NCI-H1436 treated with DMSO at 0.1 percent for 48 hours (cell line): ENCODE results near the gene CACNA1S.

ENCODE experiments used
- DNase-seq: peaks from one replicate; lab custom pipeline; 2025; lab: John Stamatoyannopoulos, UW

The CACNA1S gene

GRCh38 chr1:201115390-201115937 is 3.2 kb upstream of the CACNA1S start:
- DNase-seq, result no peak

- DNase-seq, result peak; percentile 83
Measured at GRCh38 chr1:201114245-201115131, 2.3 kb upstream of the CACNA1S start.

GRCh38 chr1:201113451-201114244 is 1.4 kb upstream of the CACNA1S start:
- no peak for DNase-seq

GRCh38 chr1:201112926-201113325 is 700 bp upstream of the CACNA1S start:
- DNase-seq, result no peak

- no peak for DNase-seq
Measured at GRCh38 chr1:201111672-201112071, 554 bp downstream of the CACNA1S start.

GRCh38 chr1:201111156-201111555 is 1.1 kb downstream of the CACNA1S start:
- no peak for DNase-seq

- DNase-seq, result no peak
Measured at GRCh38 chr1:201110616-201111015, 1.6 kb downstream of the CACNA1S start.

GRCh38 chr1:201110138-201110537 is 2.1 kb downstream of the CACNA1S start:
- no peak for DNase-seq

GRCh38 chr1:201109651-201110050 is 2.6 kb downstream of the CACNA1S start:
- no peak for DNase-seq

GRCh38 chr1:201108614-201109013 is 3.6 kb downstream of the CACNA1S start:
- DNase-seq, result peak; percentile 99

- no peak for DNase-seq
Measured at GRCh38 chr1:201105688-201106087, 6.5 kb downstream of the CACNA1S start.

- DNase-seq, result no peak
Measured at GRCh38 chr1:201104141-201104540, 8.1 kb downstream of the CACNA1S start.

- DNase-seq, result no peak
Measured at GRCh38 chr1:201103666-201104065, 8.6 kb downstream of the CACNA1S start.

GRCh38 chr1:201100169-201100930 is 11.9 kb downstream of the CACNA1S start:
- no peak for DNase-seq

GRCh38 chr1:201098992-201099677 is 13.1 kb downstream of the CACNA1S start:
- no peak for DNase-seq

- no peak for DNase-seq
Measured at GRCh38 chr1:201096977-201097856, 15.0 kb downstream of the CACNA1S start.

GRCh38 chr1:201096041-201096461 is 16.2 kb downstream of the CACNA1S start:
- no peak for DNase-seq

GRCh38 chr1:201095581-201095980 is 16.6 kb downstream of the CACNA1S start:
- no peak for DNase-seq

GRCh38 chr1:201094832-201095231 is 17.4 kb downstream of the CACNA1S start:
- no peak for DNase-seq

GRCh38 chr1:201093962-201094361 is 18.3 kb downstream of the CACNA1S start:
- no peak for DNase-seq
